Hindlimb muscle (tissue), 1 donor: ENCODE results near the gene GIT2. TPM values are rescaled to one million over a fixed set of nuclear protein-coding genes. Genes with fewer than 3 reads are reported as not detected.
"Not testable (repeated sequence)": the region's sequence is repeated elsewhere in the genome, so short reads cannot be mapped to it uniquely, and the experiment has no call there.

Source experiments
- DNase-seq: peaks from one replicate; pipeline ENCODE4 v3.0.0-alpha.2; 2013
- polyA plus RNA-seq: library from polyadenylated mRNA; unstranded; fragments of 120-200 nt; gene quantifications from one replicate; pipeline ENCODE4 v1.2.1, GENCODE V29; 2013; ENCODE audit not compliant: insufficient read length

GIT2 gene
- polyA plus RNA-seq, 1 donor: 57.8 TPM

- DNase-seq: no peak
Observed at GRCh38 chr12:110005319-110005973, 9.3 kb upstream of the GIT2 start.

- DNase-seq: no peak
Observed at GRCh38 chr12:110004598-110004997, 8.4 kb upstream of the GIT2 start.

GRCh38 chr12:110002676-110003515 is 6.7 kb upstream of the GIT2 start:
- DNase-seq: no peak

- DNase-seq: no peak
Observed at GRCh38 chr12:110001596-110001995, 5.4 kb upstream of the GIT2 start.

GRCh38 chr12:109999983-110000505 is 3.9 kb upstream of the GIT2 start:
- no peak for DNase-seq

- no peak for DNase-seq
Observed at GRCh38 chr12:109999649-109999971, 3.4 kb upstream of the GIT2 start.

- peak; percentile 94 for DNase-seq
Observed at GRCh38 chr12:109998904-109999648, 2.9 kb upstream of the GIT2 start, which contains the start of gene ANKRD13A. Gene ANKRD13A (plus strand): TSS chr12:109999430. CDS start chr12:109999689, 259 bp downstream.

GRCh38 chr12:109998241-109998903 is 2.2 kb upstream of the GIT2 start:
- no peak for DNase-seq

- no peak for DNase-seq
Observed at GRCh38 chr12:109997393-109997792, 1.2 kb upstream of the GIT2 start.

- no peak for DNase-seq
Observed at GRCh38 chr12:109996483-109996853, 300 bp upstream of the GIT2 start.

- DNase-seq: no peak
Observed at GRCh38 chr12:109995361-109995685, 845 bp downstream of the GIT2 start.

- DNase-seq: no peak
Observed at GRCh38 chr12:109994401-109995175, 1.6 kb downstream of the GIT2 start.

- no peak for DNase-seq
Observed at GRCh38 chr12:109993091-109993490, 3.1 kb downstream of the GIT2 start.

GRCh38 chr12:109991586-109991985 is 4.6 kb downstream of the GIT2 start:
- DNase-seq: no peak

GRCh38 chr12:109989380-109989779 is 6.8 kb downstream of the GIT2 start:
- no peak for DNase-seq

GRCh38 chr12:109988903-109989302 is 7.3 kb downstream of the GIT2 start:
- DNase-seq: no peak

- DNase-seq: no peak
Observed at GRCh38 chr12:109988274-109988673, 7.9 kb downstream of the GIT2 start.

- DNase-seq: no peak
Observed at GRCh38 chr12:109987615-109988014, 8.6 kb downstream of the GIT2 start.

- not testable (repeated sequence) for DNase-seq
Observed at GRCh38 chr12:109986236-109986635, 9.9 kb downstream of the GIT2 start.

- DNase-seq: no peak
Observed at GRCh38 chr12:109983432-109984142, 12.6 kb downstream of the GIT2 start.

GRCh38 chr12:109982210-109982609 is 14.0 kb downstream of the GIT2 start:
- DNase-seq: no peak
